Measurements from ENCODE around the gene HIRA. TPM values are rescaled to one million over a fixed set of nuclear protein-coding genes. Genes with fewer than 3 reads are reported as not detected.

HIRA gene
- total RNA-seq, 1 experiment from 2014 or later, result 51.0 TPM

- Mint-ChIP-seq H3K4me1 (no peaks in the 10 kb centered on the region), H3K27me3 (ENCODE audit: low read depth) (no peaks in the 10 kb centered on the region), H3K27ac (no peak overlapping the region), H3K36me3 (peaks cover 50% of the 10 kb centered on the region), H3K4me3 (no peak overlapping the region), H3K9me3 (no peaks in the 10 kb centered on the region)
- no peak for ATAC-seq
- no peak for DNase-seq (ENCODE audit: low spot score)
- no peak for TF ChIP-seq RELA (CRISPR knock-in tag; IDR thresholded peaks at IDR 0.05; ENCODE audit: borderline replicate concordance)
- TF ChIP-seq, protein P1, sequence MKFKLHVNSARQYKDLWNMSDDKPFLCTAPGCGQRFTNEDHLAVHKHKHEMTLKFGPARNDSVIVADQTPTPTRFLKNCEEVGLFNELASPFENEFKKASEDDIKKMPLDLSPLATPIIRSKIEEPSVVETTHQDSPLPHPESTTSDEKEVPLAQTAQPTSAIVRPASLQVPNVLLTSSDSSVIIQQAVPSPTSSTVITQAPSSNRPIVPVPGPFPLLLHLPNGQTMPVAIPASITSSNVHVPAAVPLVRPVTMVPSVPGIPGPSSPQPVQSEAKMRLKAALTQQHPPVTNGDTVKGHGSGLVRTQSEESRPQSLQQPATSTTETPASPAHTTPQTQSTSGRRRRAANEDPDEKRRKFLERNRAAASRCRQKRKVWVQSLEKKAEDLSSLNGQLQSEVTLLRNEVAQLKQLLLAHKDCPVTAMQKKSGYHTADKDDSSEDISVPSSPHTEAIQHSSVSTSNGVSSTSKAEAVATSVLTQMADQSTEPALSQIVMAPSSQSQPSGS (CRISPR knock-in tag; IDR thresholded peaks at IDR 0.05; ENCODE audit: borderline replicate concordance, low read depth), result no peak
- TF ChIP-seq, protein P2, sequence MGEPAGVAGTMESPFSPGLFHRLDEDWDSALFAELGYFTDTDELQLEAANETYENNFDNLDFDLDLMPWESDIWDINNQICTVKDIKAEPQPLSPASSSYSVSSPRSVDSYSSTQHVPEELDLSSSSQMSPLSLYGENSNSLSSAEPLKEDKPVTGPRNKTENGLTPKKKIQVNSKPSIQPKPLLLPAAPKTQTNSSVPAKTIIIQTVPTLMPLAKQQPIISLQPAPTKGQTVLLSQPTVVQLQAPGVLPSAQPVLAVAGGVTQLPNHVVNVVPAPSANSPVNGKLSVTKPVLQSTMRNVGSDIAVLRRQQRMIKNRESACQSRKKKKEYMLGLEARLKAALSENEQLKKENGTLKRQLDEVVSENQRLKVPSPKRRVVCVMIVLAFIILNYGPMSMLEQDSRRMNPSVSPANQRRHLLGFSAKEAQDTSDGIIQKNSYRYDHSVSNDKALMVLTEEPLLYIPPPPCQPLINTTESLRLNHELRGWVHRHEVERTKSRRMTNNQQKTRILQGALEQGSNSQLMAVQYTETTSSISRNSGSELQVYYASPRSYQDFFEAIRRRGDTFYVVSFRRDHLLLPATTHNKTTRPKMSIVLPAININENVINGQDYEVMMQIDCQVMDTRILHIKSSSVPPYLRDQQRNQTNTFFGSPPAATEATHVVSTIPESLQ (CRISPR knock-in tag; IDR thresholded peaks at IDR 0.05), result no peak
- TF ChIP-seq ATF1 (CRISPR knock-in tag; IDR thresholded peaks at IDR 0.05), result no peak
- no peak for TF ChIP-seq ZNF512 (CRISPR knock-in tag; IDR thresholded peaks at IDR 0.05; ENCODE audit: borderline replicate concordance)
- TF ChIP-seq TCF7 (CRISPR knock-in tag; IDR thresholded peaks at IDR 0.05; ENCODE audit: low read depth), result no peak
- no peak for TF ChIP-seq HMGXB4 (CRISPR knock-in tag; IDR thresholded peaks at IDR 0.05)
- no peak for TF ChIP-seq CBFB (CRISPR knock-in tag; IDR thresholded peaks at IDR 0.05; ENCODE audit: low read depth)
- no peak for TF ChIP-seq TEAD4 (CRISPR knock-in tag; IDR thresholded peaks at IDR 0.05)
- TF ChIP-seq NFATC4 (CRISPR knock-in tag; IDR thresholded peaks at IDR 0.05), result no peak
- TF ChIP-seq ZNF532 (CRISPR knock-in tag; IDR thresholded peaks at IDR 0.05; ENCODE audit: borderline replicate concordance), result no peak
- no peak for TF ChIP-seq ESRRA (CRISPR knock-in tag; IDR thresholded peaks at IDR 0.05; ENCODE audit: borderline replicate concordance)
- TF ChIP-seq ETV6 (CRISPR knock-in tag; IDR thresholded peaks at IDR 0.05), result no peak
- TF ChIP-seq, protein P3, sequence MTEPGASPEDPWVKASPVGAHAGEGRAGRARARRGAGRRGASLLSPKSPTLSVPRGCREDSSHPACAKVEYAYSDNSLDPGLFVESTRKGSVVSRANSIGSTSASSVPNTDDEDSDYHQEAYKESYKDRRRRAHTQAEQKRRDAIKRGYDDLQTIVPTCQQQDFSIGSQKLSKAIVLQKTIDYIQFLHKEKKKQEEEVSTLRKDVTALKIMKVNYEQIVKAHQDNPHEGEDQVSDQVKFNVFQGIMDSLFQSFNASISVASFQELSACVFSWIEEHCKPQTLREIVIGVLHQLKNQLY (CRISPR knock-in tag; IDR thresholded peaks at IDR 0.05), result no peak
- TF ChIP-seq ZNF138 (CRISPR knock-in tag; conservative IDR thresholded peaks at IDR 0.05), result no peak
- no peak for TF ChIP-seq KAT7 (CRISPR knock-in tag; IDR thresholded peaks at IDR 0.05; ENCODE audit: borderline replicate concordance)
- no peak for TF ChIP-seq OVOL2 (CRISPR knock-in tag; IDR thresholded peaks at IDR 0.05; ENCODE audit: borderline replicate concordance)
- ChIA-PET POLR2A (no interaction called here), CTCF (no interaction called here)
Measured at GRCh38 chr22:19397734-19398104, 33.8 kb downstream of the HIRA start.
